NT2/D1 (cell line): ENCODE results near the gene TECRL.

Experiments used
- DNase-seq: peaks from one replicate; pipeline ENCODE4 v3.0.0-alpha.2; 2011; ENCODE audit warnings: low read depth, low spot score
- H3K27me3 ChIP-seq: 2 replicates; pipeline ENCODE4 v1.6.0; 2011; ENCODE audit warnings: mild to moderate bottlenecking; ENCODE audit not compliant: insufficient read length, insufficient read depth
- H3K36me3 ChIP-seq: 2 replicates; pipeline ENCODE4 v1.6.1; 2011; ENCODE audit warnings: mild to moderate bottlenecking, low read length, mixed read lengths; ENCODE audit not compliant: insufficient read depth, insufficient read length
- H3K4me1 ChIP-seq: 2 replicates; pipeline ENCODE4 v1.5.1; 2011; ENCODE audit not compliant: insufficient read depth, insufficient read length
- H3K4me3 ChIP-seq: 2 replicates; pipeline ENCODE4 v1.5.1; 2011; ENCODE audit warnings: low read depth; ENCODE audit not compliant: insufficient read length
- H3K9ac ChIP-seq: 2 replicates; pipeline ENCODE4 v1.6.0; 2011; ENCODE audit warnings: low read depth; ENCODE audit not compliant: insufficient read length
- H3K9me3 ChIP-seq: 2 replicates; pipeline ENCODE4 v1.5.1; 2011; ENCODE audit warnings: mild to moderate bottlenecking, low read length; ENCODE audit not compliant: insufficient read depth
- SUZ12 ChIP-seq: IDR thresholded peaks from 2 replicates; pipeline ENCODE4 v1.6.1; 2011; ENCODE audit not compliant: insufficient read length, insufficient read depth; ENCODE audit errors: extremely low read depth
- YY1 ChIP-seq: IDR thresholded peaks from 2 replicates; pipeline ENCODE4 v1.6.1; 2011; ENCODE audit not compliant: insufficient read length, insufficient read depth
- ZNF274 ChIP-seq: IDR thresholded peaks from 2 replicates; pipeline ENCODE4 v1.6.1; 2011; ENCODE audit warnings: mild to moderate bottlenecking, low read depth, low read length

Gene TECRL

GRCh38 chr4:64399313-64400109 is 9.7 kb downstream of the TECRL start:
- Histone ChIP-seq H3K4me1 (no peaks in the 10 kb centered on the region), H3K9ac (no peak overlapping the region), H3K36me3 (no peaks in the 10 kb centered on the region), H3K9me3 (peaks cover 9% of the 10 kb centered on the region; the same call in 1 of the 2 replicates), H3K4me3 (no peak overlapping the region), H3K27me3 (no peaks in the 10 kb centered on the region)
- TF ChIP-seq SUZ12, result no peak
- no peak for TF ChIP-seq YY1
- no peak for TF ChIP-seq ZNF274
- DNase-seq, result peak; percentile 63

GRCh38 chr4:64394469-64394868 is 14.8 kb downstream of the TECRL start:
- no peaks in the 10 kb centered on the region for H3K4me1 ChIP-seq
- no peak overlapping the region for H3K4me3 ChIP-seq
- no peaks in the 10 kb centered on the region for H3K27me3 ChIP-seq
- H3K9ac ChIP-seq, result no peak overlapping the region
- no peak for TF ChIP-seq SUZ12
- TF ChIP-seq ZNF274, result no peak
- TF ChIP-seq YY1, result no peak
- no peaks in the 10 kb centered on the region for H3K36me3 ChIP-seq
- no peak for DNase-seq
- H3K9me3 ChIP-seq, result peaks cover 4% of the 10 kb centered on the region; the same call in 1 of the 2 replicates

GRCh38 chr4:64388252-64388651 is 21.0 kb downstream of the TECRL start:
- Histone ChIP-seq H3K36me3 (no peaks in the 10 kb centered on the region), H3K9me3 (no peaks in the 10 kb centered on the region), H3K4me3 (no peak overlapping the region), H3K4me1 (no peaks in the 10 kb centered on the region), H3K27me3 (no peaks in the 10 kb centered on the region), H3K9ac (no peak overlapping the region)
- TF ChIP-seq ZNF274 (no peak), YY1 (no peak), SUZ12 (no peak)
- no peak for DNase-seq

- no peaks in the 10 kb centered on the region for H3K9me3 ChIP-seq
- no peaks in the 10 kb centered on the region for H3K27me3 ChIP-seq
- H3K4me3 ChIP-seq, result no peak overlapping the region
- no peaks in the 10 kb centered on the region for H3K4me1 ChIP-seq
- TF ChIP-seq SUZ12, result no peak
- no peak for TF ChIP-seq YY1
- TF ChIP-seq ZNF274, result no peak
- no peaks in the 10 kb centered on the region for H3K36me3 ChIP-seq
- H3K9ac ChIP-seq, result no peak overlapping the region
- no peak for DNase-seq
Measured at GRCh38 chr4:64385220-64385619, 24.0 kb downstream of the TECRL start.

GRCh38 chr4:64384237-64385203 is 24.7 kb downstream of the TECRL start:
- Histone ChIP-seq H3K36me3 (no peaks in the 10 kb centered on the region), H3K4me1 (no peaks in the 10 kb centered on the region), H3K9me3 (no peaks in the 10 kb centered on the region), H3K4me3 (no peak overlapping the region), H3K27me3 (no peaks in the 10 kb centered on the region), H3K9ac (no peak overlapping the region)
- DNase-seq, result no peak
- TF ChIP-seq YY1 (no peak), SUZ12 (no peak), ZNF274 (no peak)

- H3K9me3 ChIP-seq, result no peaks in the 10 kb centered on the region
- H3K36me3 ChIP-seq, result no peaks in the 10 kb centered on the region
- DNase-seq, result no peak
- H3K9ac ChIP-seq, result no peak overlapping the region
- no peaks in the 10 kb centered on the region for H3K27me3 ChIP-seq
- H3K4me3 ChIP-seq, result no peak overlapping the region
- TF ChIP-seq YY1 (no peak), SUZ12 (no peak), ZNF274 (no peak)
- H3K4me1 ChIP-seq, result no peaks in the 10 kb centered on the region
Measured at GRCh38 chr4:64368741-64369140, 40.5 kb downstream of the TECRL start.

- no peak for TF ChIP-seq SUZ12
- no peak for TF ChIP-seq YY1
- no peak for TF ChIP-seq ZNF274
- Histone ChIP-seq H3K27me3 (no peaks in the 10 kb centered on the region), H3K4me3 (no peak overlapping the region), H3K36me3 (no peaks in the 10 kb centered on the region), H3K9ac (no peak overlapping the region), H3K4me1 (no peaks in the 10 kb centered on the region), H3K9me3 (no peaks in the 10 kb centered on the region)
- DNase-seq, result no peak
Measured at GRCh38 chr4:64361399-64361740, 47.9 kb downstream of the TECRL start.
